A673 (cell line): ENCODE measurements around the gene TTC7B. TPM values are rescaled to one million over a fixed set of nuclear protein-coding genes. Genes with fewer than 3 reads are reported as not detected.
A peak's percentile ranks its signal among the peaks of the same experiment; 100 is the strongest.

Source experiments
- BruUV-seq: library from RNA; stranded (reverse); fragments of 400-500 nt; replicated peaks from 2 replicates; lab custom pipeline; 2021; lab: Mats Ljungman, UMichigan
- CTCF ChIA-PET: fragments of 300-600 bp; sonication (Branson Sonifier 250); formaldehyde crosslinking; loops from one replicate; lab custom pipeline; 2022; ENCODE audit warnings: antibody characterized with exemption; lab: Charles Lee
- POLR2A ChIA-PET: fragments of 300-600 bp; sonication (Branson Sonifier 250); formaldehyde crosslinking; loops from one replicate; lab custom pipeline; 2022; ENCODE audit warnings: antibody characterized with exemption; ENCODE audit not compliant: low non-redundant PET; lab: Charles Lee
- DNase-seq: peaks from one replicate; pipeline ENCODE4 v3.0.0-alpha.2; 2015; ENCODE audit warnings: low spot score
- H3K27ac ChIP-seq: fragments of 200-600 bp; sonication (generic); 2 replicates; pipeline ENCODE4 v1.5.1; 2016; ENCODE audit warnings: mixed run types, low read depth, mild to moderate bottlenecking, mixed read lengths, antibody characterized with exemption, low read length; ENCODE audit not compliant: poor library complexity, severe bottlenecking
- H3K27me3 ChIP-seq: fragments of 200-600 bp; sonication (generic); replicated peaks from 2 replicates; pipeline ENCODE4 v1.6.1; 2017; ENCODE audit warnings: mixed run types, low read depth, mild to moderate bottlenecking, mixed read lengths, antibody characterized with exemption, low read length; ENCODE audit not compliant: insufficient read depth, poor library complexity
- H3K36me3 ChIP-seq: fragments of 200-600 bp; sonication (generic); 2 replicates; pipeline ENCODE4 v1.6.1; 2016; ENCODE audit warnings: mixed run types, mild to moderate bottlenecking, mixed read lengths, antibody characterized with exemption, low read length; ENCODE audit not compliant: insufficient read depth, poor library complexity, severe bottlenecking
- H3K4me1 ChIP-seq: fragments of 200-600 bp; sonication (generic); 2 replicates; pipeline ENCODE4 v1.6.1; 2017; ENCODE audit warnings: mixed run types, mild to moderate bottlenecking, mixed read lengths, antibody characterized with exemption, low read length; ENCODE audit not compliant: insufficient read depth, poor library complexity, severe bottlenecking
- H3K4me3 ChIP-seq: fragments of 200-600 bp; sonication (generic); 2 replicates; pipeline ENCODE4 v1.5.1; 2016; ENCODE audit warnings: low read depth, mixed run types, mild to moderate bottlenecking, mixed read lengths, low read length; ENCODE audit not compliant: poor library complexity, severe bottlenecking
- H3K9me3 ChIP-seq: fragments of 200-600 bp; sonication (generic); 2 replicates; pipeline ENCODE4 v1.6.1; 2016; ENCODE audit warnings: mixed run types, low read depth, mild to moderate bottlenecking, mixed read lengths, antibody characterized with exemption, low read length; ENCODE audit not compliant: poor library complexity, severe bottlenecking
- EZH2 ChIP-seq: fragments of 200-600 bp; sonication (generic); IDR thresholded peaks from 2 replicates; pipeline ENCODE4 v1.6.1; 2017; ENCODE audit warnings: borderline replicate concordance, low read depth, mild to moderate bottlenecking, mixed read lengths, antibody characterized with exemption, low read length; ENCODE audit not compliant: poor library complexity, severe bottlenecking
- intact Hi-C: fragments of 100-400 bp; cut with micrococcal nuclease; formaldehyde crosslinking; loops from one replicate; pipeline ENCODE4 v1.10.0; 2022; ENCODE audit not compliant: unreplicated experiment
- total RNA-seq: library from RNA; stranded (reverse); gene quantifications from 2 replicates; pipeline ENCODE4 v1.2.3, GENCODE V29; 2021
- TF ChIP-seq, protein P1 (sequence below): fragments of 300-800, 200-600 bp; sonication (generic); conservative IDR thresholded peaks from 2 replicates; pipeline ENCODE4 v1.5.1; 2017; ENCODE audit warnings: low read depth, mild to moderate bottlenecking, antibody characterized with exemption, low read length, moderate library complexity, mixed read lengths

The TTC7B gene
- total RNA-seq, 1 experiment from 2014 or later: 39.2 TPM

DNA sequence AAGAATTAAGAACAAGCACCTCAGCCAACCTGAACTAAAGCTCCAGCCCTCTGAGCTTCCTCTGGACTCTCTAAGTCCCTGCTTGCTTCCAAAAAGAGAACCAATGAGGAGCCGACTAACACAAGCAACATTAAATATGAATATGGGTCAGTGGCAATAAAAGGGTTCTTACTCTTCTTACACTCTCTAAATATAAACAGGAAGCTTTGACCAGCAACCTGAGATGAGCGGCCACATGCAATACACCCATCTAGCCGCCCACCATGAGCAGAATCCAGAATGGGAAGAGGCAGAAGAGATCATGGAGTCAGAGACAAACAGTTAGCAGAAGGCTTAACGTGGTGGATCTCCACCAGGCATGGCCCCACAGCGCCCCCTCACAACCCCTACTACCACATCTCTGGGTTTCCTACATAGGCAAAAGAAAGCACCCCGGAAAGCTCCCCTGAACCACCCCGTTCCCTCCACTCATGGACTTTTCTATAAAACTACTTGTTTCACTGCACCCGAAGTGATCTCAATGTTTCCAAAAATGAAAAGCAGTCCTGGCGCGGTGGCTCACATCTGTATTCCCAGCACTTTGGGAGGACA is 59.4 kb downstream of the TTC7B start:
- POLR2A ChIA-PET: no interaction called here
- TF ChIP-seq, protein P1, sequence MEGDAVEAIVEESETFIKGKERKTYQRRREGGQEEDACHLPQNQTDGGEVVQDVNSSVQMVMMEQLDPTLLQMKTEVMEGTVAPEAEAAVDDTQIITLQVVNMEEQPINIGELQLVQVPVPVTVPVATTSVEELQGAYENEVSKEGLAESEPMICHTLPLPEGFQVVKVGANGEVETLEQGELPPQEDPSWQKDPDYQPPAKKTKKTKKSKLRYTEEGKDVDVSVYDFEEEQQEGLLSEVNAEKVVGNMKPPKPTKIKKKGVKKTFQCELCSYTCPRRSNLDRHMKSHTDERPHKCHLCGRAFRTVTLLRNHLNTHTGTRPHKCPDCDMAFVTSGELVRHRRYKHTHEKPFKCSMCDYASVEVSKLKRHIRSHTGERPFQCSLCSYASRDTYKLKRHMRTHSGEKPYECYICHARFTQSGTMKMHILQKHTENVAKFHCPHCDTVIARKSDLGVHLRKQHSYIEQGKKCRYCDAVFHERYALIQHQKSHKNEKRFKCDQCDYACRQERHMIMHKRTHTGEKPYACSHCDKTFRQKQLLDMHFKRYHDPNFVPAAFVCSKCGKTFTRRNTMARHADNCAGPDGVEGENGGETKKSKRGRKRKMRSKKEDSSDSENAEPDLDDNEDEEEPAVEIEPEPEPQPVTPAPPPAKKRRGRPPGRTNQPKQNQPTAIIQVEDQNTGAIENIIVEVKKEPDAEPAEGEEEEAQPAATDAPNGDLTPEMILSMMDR: peak; percentile 39; the same call in 1 of the 2 replicates
- no peak for TF ChIP-seq EZH2
- H3K4me1 ChIP-seq: peaks cover 23% of the 10 kb centered on the region
- H3K36me3 ChIP-seq: no peaks in the 10 kb centered on the region
- H3K9me3 ChIP-seq: no peaks in the 10 kb centered on the region
- no peak overlapping the region for H3K27ac ChIP-seq
- CTCF ChIA-PET: interaction anchor here (0.6 kb wide), 1 partner anchor 400 kb away, joined by 5 read pairs; no protein-coding TSS in a partner anchor
- H3K4me3 ChIP-seq: no peak overlapping the region
- no peaks in the 10 kb centered on the region for H3K27me3 ChIP-seq
- no TSS peak for BruUV-seq
- DNase-seq: no peak
- intact Hi-C loops: loop anchor here (5.0 kb wide), 1 partner anchor 455 kb away; no protein-coding TSS in a partner anchor

DNA sequence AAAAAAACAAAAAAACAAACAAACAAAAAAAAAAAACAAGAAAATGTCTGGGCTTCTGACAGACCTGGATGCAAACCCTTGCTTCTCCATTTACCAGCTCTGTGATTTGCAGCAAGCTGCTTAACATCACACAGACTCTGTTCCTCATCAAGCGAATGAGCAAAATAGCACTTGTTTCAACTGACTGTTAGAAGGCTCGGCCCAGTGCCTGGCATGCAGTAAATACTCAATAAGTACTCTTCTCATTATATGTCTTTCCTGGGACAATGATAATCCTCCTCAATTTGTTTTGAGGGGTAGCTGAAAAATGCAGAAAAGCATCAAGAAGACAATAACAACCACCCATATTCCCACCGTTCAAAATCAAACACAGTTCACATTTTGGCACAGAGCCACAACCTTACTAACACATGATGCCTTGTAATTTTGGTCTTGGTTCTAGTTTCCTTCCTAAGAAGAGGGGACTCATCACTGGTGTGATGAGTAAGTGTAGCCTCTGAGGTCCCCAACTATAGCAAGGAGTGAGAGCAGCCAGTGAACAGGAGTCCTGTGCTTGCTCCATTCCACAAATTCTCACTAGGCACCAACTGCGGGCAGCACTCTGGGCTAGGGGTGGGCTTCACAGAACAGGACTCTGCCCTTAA is 60.4 kb downstream of the TTC7B start:
- Histone ChIP-seq H3K4me1 (peaks cover 23% of the 10 kb centered on the region), H3K27me3 (no peaks in the 10 kb centered on the region), H3K27ac (no peak overlapping the region), H3K4me3 (no peak overlapping the region), H3K9me3 (no peaks in the 10 kb centered on the region), H3K36me3 (no peaks in the 10 kb centered on the region)
- intact Hi-C loops: loop anchor here (5.0 kb wide), 1 partner anchor 453 kb away; no protein-coding TSS in a partner anchor
- TF ChIP-seq EZH2: no peak
- TF ChIP-seq, protein P1: no peak
- BruUV-seq: no TSS peak
- no peak for DNase-seq
- ChIA-PET CTCF (no interaction called here), POLR2A (no interaction called here)

DNA sequence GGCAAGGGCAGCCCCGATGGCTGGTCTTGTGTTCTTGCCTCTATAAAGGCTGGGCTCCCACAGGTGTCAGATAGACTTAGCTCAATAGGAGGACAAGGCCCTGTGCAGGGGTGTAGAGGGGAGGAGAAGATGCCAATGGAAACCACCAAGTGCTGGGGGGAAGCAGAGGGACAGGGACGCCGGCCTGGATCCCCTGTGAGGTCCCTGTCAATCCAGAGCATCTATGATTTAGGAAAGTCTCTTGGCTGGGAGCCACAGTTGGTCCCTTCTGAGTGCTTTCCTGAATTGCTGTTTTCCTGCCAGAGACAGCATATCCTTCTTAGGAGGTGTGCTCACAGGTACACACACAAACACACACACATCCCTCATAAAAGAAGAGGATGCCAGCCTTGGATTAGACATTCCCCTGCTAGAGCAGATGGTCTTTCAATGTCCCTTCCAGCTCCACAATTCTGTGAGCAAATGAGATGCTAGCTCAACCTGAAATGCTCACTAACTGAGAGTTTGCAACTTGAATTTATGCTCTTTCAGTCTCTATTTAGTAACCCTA is 62.7 kb downstream of the TTC7B start:
- no peak for DNase-seq
- Histone ChIP-seq H3K36me3 (no peaks in the 10 kb centered on the region), H3K27ac (no peak overlapping the region), H3K4me3 (no peak overlapping the region), H3K4me1 (peaks cover 1% of the 10 kb centered on the region), H3K9me3 (peaks cover 5% of the 10 kb centered on the region), H3K27me3 (no peaks in the 10 kb centered on the region)
- no TSS peak for BruUV-seq
- no peak for TF ChIP-seq EZH2
- TF ChIP-seq, protein P1: no peak
- POLR2A ChIA-PET: no interaction called here
- intact Hi-C loops: no loop called here
- CTCF ChIA-PET: no interaction called here
